ENCODE measurements around the gene MYO5C.

The MYO5C gene

GRCh38 chr15:52278135-52278534, 17.5 kb downstream of the MYO5C start:
- no peak for DNase-seq

DNA sequence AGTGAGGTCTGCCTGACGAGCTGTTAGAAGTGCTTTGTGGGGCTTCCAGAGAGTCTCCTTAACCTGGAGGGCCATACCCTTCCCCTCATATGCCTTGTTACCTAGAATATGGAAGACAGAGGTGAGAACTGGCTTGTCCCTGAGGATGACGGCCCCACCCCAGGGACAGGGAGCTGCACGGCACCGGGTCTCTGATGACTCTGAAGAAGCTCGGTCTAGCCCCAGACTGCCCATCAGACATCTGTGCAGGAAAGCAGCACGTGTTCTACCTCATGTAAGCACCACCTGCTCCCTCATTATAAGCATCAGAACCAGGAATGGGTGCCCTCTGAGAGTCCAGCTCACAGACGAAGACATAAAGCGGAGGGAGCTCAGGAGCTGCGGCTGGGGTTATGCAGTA, 18.0 kb downstream of the MYO5C start:
- no peak for DNase-seq

DNA sequence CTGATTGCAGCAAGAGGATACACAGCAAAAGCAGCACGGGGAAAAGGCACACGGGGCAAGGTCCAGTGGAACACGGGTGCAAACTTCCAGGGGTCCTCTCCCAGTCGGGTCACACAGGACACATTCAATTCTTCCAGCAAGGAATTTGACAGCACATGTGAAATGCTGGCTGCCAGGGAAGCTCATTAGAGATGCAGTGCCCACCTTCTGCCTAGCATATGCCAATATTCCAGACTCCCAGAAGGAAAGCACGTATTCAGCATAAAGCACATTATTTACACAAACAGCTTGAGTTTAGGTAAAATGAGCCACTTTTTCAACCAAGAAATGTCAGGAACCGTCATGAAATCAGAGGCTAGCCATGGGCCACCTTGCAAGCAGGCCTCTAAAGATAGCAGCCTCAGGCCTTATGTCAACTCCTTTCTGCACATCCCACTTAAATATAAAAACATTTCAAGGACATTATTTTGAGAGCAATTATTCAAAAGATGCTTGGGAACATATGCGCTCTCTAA, 19.3 kb downstream of the MYO5C start:
- DNase-seq, result no peak

GRCh38 chr15:52263563-52264282, 31.9 kb downstream of the MYO5C start:
- DNase-seq, result no peak

DNA sequence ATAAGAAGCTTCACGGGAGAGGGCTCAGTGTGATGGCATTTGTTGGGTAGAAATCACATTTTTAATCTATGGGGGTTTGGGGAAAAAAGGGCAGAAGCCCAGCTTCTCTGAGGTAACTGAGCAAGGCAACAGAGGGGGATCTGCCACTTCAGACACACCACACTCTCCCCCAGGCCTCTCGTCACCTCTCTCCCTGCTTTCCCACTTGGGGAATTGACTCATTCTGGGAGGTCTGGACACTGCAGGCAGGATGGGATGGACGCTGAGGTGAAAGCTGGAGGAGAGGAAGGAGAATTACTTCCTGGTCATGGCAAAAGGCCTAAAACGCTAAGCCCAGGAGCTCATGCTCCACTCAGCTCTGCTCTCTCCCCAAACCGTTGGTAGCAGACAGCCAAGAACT, 33.2 kb downstream of the MYO5C start:
- DNase-seq, result no peak

DNA sequence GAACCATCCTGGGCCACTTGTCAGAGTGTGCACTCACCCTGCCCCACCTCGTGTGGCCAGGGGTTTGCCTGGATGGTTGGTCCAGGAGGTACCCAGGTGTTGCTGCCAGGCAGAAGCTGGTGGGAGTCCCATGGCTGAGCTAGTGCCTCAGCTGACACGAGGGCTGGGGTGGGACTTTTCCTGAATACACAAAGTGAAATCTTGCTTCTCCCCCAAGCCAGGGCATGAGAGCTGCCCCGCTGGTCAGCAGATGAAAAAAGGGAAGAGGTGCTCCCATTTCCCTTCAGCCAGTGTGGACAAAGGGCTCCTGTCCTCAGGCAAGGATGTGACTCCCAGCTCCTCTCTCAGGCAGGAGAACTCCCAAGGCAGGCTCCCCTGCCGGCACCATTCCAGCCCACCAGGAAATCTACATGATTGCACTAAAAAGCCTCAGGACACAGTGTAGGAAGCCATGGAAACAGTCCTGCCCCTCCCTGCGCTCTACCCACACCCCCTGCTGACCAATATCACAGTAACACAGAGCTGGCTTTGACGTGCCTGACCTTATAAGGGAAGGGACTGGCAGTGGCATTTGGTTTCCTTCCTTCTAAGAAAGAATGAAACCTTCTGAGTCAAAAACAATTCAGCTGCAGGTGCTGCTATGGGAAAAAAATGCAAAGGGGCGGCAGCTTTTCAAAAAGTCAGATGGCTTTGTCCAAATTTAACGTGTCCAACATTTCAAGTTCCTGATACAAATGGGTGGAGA, 33.9 kb downstream of the MYO5C start:
- peak in 24 of 51 donors; percentile 2 to 63 (median 20) for DNase-seq

DNA sequence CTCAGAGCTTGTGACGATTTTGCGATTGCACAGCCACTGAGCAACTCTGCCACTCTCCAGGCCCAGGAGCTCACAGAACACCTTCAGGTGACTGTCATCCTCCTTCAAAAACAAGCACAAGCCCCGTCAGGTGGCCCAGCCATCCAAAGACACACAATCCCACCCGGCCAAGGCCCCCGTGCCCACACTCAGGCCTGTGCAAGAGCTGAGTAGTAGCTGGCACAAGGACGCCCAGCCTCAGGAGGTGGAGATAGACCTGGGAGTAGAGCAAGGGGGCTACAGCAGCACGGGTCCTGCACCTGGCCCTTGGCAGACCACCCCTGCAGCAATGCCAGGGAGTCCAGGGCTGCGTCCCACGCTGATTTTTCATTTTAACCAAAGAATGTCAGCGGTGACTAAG, 34.6 kb downstream of the MYO5C start:
- DNase-seq, result no peak

GRCh38 chr15:52259503-52259902, 36.1 kb downstream of the MYO5C start:
- no peak for DNase-seq

- DNase-seq, result no peak
Observed at GRCh38 chr15:52258461-52258860, 37.1 kb downstream of the MYO5C start.

GRCh38 chr15:52257734-52258062, 37.9 kb downstream of the MYO5C start:
- no peak for DNase-seq

- peak in 2 of 51 donors; percentile 6 to 29 for DNase-seq
Observed at GRCh38 chr15:52256930-52257733, 38.5 kb downstream of the MYO5C start.

- peak in 44 of 51 donors; percentile 9 to 88 (median 38) for DNase-seq
Observed at GRCh38 chr15:52256366-52256765, 39.2 kb downstream of the MYO5C start.

- no peak for DNase-seq
Observed at GRCh38 chr15:52255935-52256334, 39.7 kb downstream of the MYO5C start.

DNA sequence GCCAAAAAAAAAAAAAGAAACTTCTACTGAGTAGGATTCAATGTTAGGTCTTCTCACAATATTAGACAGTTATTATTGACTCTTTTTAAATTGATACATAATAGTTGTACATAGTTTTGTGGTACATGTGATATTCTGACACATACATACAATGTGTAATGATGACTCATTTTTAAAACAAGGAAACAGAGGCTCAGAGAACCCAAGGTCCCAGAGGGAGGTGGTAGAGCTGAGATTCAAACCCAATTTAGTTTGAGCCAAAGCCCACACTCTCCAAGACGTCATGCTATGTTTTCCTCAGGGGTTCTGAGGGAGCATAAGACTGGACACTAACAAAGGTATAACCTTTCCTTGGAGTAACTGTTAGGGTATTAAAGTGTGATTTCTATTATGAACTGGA, 40.6 kb downstream of the MYO5C start:
- no peak for DNase-seq

DNA sequence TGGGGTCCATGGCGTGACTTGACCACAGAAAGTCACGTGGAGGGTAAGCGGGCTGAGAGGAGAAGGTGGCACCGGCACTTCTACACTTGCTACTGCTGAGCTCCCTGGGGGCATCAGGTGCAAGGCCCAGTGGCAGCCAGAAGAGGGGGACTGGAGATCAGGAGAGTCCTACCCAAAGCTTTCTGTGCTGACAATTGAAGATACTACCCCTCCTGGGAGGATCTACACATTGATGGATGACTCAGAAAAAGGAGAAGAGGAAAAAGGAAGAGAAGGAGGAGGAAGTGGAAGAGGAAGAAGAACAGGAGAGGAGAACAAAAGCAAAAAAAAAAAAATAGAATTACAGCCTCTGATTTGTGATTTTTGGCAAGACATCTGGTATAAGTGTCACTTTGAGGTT, 41.2 kb downstream of the MYO5C start:
- DNase-seq, result no peak

- DNase-seq, result peak in 1 of 51 donors; percentile 10
Observed at GRCh38 chr15:52252781-52253180, 42.8 kb downstream of the MYO5C start.

DNA sequence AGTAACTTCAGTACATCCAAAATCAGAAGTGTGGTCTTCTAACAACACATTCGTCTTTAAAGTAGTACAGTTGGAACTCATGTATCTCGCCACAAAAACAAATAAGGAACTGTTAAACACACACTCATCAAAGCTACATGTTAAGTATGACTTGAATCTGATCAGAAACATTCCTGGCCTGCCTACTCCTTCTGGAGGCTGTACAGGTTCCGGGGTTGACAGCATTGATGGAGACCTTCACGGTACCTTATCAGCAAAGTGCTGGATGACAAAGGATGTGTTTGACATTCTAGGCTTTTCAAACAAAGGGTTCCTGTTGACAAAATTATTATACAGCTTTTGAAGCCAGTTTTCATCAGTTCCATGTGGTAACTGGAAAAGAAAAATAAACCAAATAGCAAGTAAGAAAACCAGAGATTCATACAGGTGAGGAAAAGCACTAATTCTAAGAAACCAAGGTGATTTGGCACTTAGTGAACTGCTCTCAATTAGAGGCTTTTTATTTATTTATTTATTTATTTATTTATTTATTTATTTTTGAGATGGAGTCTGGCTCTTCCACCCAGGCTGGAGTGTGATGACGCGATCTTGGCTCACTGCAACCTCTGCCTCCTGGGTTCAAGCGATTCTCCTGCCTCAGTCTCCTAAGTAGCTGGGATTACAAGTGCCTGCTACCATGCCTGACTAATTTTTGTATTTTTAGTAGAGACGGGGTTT, 44.3 kb downstream of the MYO5C start:
- no peak for DNase-seq

DNA sequence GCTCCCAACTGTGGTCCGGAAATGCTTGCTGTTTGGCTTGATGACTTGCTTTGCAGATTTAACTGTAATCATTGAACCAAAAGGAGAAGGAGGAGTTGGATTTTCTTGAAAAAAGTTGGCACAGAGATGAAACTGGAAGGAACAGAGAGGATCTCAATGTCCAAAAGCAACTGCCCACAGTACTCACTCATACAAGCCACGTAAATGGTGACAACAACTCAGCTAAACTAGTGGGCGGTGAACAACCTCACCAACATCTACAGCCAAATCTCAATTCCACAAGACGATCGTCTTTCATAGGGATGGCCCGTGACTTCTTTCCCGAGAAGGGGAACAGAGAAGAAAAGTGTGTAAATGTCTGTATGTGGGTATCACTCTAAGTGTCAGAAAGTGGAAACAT, 48.1 kb downstream of the MYO5C start:
- DNase-seq, result no peak

DNA sequence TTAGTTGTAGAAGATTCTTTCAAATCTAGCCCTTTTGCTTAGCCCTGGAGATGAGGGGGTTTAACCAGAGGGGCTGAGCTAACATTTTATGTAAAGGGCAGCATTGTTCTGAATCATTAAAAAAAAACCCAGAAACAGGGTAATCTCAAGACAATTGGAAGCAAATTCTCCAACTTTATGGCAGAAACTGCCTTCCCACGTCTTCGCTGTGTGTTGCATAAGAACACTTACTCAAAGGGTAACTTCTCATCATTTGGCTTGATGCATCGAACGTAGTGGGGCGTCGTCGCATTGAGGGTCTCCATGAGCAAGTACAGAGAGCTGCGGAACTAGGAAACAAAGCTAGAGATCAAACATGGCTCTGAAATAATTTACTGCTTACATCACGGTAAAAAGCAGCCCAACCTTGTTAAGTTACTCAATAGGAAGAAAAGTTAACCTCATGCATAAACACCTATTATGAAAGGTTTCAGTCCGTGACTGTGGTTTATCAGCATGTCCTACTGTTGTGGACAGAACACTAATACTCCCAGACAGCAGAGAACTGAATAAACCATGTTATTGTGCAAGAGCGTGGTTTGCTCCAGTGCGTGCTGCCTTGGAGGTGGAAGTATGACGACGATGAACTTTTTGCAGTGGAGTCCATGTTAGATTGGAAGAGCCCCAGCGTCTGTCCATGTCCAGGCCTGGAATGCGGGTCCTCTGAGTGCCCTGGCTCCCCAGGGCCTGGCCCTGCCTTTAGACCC, 48.7 kb downstream of the MYO5C start:
- no peak for DNase-seq

GRCh38 chr15:52243697-52244555, 51.7 kb downstream of the MYO5C start:
- peak in 1 of 51 donors; percentile 8 for DNase-seq
